HG03175 (cell line): ENCODE data around the gene CAPN1.
"Not testable (repeated sequence)": the region's sequence is repeated elsewhere in the genome, so short reads cannot be mapped to it uniquely, and the experiment has no call there.

Source experiments
- ATAC-seq: cut with Tn5 transposase; IDR thresholded peaks from one replicate; pipeline ENCODE4 v1.9.1; 2021; ENCODE audit warnings: mild to moderate bottlenecking, moderate library complexity; ENCODE audit not compliant: unreplicated experiment

Gene CAPN1

DNA sequence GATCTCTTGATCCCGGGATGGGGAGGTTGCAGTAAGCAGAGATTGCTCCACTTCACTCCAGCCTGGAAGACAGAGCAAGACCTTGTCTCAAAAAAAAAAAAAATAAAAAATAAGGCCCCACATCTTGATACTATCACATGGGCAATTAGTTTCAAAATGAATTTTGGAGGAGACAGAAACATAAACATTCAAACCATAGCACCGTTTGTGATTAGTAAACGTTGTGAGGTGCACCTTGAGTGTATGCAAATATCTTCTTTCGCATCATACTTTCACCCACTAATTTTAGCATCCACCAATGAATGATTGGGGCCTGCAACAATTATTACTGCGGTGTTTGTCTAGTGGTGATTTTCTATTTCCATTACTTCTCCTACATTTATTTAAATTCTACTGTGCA, 22.7 kb upstream of the CAPN1 start:
- no peak for ATAC-seq

DNA sequence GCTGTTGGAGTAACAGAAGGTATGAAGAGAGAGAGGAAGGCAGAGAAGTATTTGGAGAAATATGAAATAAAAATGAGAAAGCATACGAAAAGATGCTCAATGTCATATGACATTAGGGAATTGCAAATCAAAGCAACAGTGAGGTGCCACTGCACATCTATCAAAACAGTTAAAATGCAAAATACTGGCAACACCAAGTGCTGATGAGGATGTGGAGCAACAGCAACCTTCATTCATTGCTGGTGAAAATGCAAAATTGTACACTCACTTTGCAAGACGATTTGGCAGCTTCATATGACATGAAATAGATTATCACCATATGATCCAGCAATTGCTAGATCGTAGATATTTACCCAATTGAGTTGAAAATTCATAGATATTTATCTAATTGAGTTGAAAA, 21.1 kb upstream of the CAPN1 start:
- ATAC-seq, result no peak

DNA sequence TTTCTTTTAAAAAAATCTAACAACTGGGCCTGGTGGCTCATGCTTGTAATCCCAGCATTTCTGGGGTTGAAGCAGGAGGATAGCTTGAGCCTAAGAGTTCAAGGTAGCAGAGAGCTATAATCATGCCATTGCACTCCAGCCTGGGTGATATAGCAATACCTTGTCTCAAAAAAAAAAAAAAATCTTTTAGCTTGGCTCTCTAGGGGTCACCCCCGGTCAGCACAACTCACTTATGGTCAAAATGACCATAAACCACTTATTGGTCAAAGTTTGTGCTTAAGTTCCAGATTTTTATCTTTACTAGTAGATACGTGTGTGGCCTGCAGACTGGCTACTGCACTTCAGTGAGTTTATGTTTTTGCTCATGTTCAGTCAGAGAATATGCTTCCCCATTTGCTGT, 18.0 kb upstream of the CAPN1 start:
- no peak for ATAC-seq

DNA sequence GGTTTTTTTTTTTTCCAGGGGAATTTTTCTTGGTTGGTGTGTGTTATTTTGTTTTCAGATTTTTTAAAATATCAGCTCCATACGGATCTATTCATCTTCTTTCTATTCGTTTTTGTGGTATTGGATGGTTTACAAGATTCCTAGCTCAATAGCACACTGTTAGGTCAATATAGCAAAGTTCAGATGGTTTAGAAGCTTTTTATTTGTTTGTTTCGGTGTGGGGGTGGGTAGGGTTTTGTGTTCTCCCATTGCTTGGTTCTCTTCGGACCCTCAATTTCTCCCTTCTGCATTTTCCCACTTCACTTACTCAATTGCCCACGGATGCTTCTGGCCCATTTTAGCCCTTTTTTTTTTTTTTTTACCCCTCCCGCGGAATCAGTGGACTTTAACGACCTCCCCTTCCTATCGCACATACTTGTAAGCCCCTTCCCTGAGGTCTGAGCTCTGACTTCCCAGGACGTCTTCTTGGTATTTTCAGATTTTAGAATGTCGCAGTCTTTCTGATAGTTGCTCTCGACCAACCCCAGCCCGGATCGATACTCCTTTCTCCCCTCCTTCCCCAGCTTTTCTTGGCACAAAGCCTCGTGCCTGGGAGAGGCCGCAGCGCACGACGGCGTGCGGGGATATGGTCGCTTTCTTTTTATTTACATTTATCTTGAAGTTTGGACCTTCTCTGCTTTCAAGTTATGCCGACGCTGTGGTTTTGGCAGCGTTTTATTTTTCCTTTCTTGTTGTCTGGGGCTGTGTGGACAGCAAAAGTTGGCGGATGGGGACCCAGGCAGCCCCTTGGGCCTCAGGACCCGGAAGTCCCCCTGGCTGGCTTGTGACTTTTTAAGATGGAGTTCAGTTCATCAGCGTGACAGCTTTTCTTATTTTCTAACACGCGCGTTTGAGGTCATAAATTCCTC, 16.1 kb upstream of the CAPN1 start:
- ATAC-seq, result no peak

DNA sequence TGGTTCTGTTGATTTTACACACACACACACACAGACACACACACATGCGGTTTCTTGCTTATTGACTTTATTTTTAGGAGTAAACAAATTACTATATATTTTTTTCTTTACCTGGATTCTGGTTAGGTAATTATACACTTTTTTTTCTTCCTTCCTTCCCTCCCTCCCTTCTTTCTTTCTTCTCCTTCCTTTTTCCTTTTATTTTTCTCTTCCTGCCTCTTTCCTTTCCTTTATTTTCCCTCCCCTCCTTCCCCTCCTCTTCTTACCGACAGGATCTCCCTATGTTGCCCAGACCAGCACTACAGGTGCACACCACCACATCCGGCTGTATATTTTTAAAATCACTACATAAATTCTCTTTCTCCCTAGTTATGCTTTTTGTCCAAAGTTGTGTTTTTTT, 14.8 kb upstream of the CAPN1 start:
- no peak for ATAC-seq

DNA sequence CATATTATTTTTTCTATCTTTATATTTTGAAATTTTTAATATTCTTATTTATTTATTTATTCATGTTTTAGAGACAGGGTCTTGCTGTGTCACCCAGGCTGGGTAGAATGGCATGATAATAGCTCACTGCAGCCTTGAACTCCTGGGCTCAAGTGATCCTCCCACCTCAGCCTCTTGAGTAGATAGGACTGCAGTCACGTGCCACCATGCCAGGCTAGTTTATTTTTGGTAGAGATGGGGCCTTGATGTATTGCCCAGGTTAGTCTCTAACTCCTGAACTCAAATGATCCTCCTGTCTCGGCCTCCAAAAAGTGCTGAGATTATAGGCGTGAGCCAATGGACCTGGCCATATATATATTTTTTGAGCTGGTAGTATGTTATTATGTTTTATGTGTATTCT, 14.1 kb upstream of the CAPN1 start:
- ATAC-seq, result no peak

DNA sequence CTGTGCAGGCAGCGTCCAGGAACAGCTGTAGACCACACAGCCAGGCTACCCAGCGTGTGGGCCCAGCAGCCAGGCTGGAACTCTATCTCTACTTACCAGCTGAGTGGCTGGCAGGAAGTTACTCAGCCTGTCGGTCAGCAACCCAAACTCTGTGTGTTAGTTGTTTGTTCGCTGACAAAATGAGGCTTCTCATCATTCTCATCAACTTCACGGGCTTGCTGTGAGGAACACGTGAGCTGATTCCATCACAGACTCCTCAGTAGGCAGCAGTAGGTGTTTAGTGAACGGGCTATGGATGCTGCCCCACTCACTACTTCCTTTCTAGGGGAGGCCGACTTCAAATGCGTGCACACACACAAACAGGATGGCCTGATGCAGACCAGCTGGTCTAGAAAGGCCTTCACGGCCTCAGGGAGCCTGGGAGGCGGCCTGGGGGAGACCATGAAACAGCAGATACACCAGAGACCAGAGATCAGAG, 12.5 kb upstream of the CAPN1 start:
- no peak for ATAC-seq

DNA sequence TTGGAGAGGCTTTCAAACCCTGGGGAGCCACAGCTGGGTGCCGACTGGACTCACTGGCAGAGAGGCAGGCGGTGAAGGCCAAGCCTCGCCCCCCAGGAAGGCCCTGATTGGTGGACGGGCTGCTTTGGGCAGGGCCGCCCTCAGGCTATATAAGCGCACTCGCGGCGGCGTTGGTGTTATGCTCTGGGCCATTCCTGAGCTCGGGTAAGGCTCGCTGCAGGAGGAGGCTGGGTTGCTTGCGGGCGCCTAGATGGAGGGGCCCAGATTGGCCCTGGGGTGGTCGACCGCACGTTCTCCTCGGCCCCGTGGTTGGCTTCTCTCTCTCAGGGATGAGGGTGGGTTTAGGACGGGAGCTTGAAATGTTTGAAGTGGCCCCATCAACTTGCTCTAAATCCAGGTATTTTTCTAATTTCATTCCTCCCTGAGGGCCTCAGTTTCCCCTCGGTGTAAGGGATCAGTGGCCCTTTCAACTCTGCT, 11.6 kb upstream of the CAPN1 start, which contains the start of gene SPDYC:
Gene SPDYC (plus strand): TSS at position 176 of the 477 bp plus-strand sequence. CDS start 1,125 bp downstream, outside the sequence.
- ATAC-seq, result no peak

DNA sequence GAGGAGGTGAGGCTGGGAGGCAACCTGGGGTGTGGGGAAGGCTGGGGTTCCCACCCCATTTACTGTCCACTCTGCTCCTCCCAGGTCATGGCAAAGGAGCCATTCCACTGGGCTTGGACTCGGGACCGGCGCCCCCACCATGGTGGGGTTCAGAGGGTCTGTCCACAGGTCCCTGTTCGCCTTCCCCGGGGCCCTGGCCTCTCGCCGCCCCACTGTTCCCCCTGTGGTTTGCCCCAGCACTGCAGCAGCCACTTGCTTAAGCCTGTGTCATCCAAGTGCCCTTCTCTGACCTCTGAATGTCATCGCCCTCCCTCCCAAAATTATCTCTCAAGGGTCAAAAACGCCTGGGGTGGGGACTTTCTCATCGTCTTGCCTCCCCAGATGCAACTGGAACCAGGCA, 9.1 kb upstream of the CAPN1 start:
- no peak for ATAC-seq

DNA sequence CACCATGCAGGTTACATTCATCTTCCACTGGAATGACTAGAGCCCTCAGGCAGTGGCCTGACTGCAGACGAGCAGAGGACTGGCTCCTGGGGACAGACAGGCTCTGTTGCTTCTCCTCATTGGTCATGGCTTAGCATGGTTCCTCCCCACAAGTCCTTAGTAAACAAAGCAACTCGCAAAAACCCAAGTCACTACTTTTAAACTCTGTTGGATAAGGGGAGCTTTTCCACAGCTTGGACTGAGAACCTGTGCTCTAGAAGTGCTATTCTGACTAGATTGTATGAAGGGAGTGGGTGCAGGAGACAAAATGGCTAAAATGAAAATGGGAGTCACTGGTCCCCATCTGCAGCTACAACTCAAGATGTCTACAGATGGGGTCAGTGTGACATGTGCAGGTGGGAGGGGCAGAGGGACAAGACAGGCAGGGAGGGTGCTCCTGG, 7.1 kb upstream of the CAPN1 start:
- not testable (repeated sequence) for ATAC-seq

DNA sequence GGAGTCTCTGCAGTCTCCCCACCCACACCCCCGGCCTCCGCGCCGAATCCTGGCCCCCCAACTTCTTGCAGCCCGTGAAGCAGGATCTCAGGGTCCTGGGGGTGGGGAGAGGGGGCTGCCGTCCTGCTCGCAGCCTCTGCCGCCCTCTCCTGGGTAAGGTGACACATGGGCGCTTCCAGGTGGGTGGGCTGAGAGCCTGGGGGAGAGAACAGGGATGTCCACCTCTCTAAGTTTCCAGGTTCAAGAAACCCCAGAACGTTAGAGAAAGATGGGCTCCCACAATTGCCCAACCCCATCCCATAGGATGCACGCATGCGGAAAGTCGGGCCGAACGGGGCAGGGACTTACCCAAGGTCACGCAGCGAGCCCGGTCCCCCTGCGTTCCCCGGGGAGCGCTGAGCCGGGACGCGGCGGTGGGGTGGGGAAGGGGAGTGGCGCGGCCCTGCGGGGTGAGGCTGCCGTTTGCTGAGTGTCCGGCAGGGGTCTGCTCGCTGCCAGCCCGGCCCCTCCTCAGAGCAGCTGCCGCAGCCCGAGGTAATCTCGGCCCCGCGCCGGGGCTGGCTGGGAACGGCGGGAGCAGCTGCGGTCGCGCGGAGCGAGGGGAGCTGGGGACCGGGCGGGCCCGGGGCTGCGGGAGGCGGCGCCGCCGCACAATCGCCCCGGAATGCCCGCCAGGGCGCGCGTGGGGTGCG, 705 bp upstream of the CAPN1 start:
- peak; percentile 66 for ATAC-seq

DNA sequence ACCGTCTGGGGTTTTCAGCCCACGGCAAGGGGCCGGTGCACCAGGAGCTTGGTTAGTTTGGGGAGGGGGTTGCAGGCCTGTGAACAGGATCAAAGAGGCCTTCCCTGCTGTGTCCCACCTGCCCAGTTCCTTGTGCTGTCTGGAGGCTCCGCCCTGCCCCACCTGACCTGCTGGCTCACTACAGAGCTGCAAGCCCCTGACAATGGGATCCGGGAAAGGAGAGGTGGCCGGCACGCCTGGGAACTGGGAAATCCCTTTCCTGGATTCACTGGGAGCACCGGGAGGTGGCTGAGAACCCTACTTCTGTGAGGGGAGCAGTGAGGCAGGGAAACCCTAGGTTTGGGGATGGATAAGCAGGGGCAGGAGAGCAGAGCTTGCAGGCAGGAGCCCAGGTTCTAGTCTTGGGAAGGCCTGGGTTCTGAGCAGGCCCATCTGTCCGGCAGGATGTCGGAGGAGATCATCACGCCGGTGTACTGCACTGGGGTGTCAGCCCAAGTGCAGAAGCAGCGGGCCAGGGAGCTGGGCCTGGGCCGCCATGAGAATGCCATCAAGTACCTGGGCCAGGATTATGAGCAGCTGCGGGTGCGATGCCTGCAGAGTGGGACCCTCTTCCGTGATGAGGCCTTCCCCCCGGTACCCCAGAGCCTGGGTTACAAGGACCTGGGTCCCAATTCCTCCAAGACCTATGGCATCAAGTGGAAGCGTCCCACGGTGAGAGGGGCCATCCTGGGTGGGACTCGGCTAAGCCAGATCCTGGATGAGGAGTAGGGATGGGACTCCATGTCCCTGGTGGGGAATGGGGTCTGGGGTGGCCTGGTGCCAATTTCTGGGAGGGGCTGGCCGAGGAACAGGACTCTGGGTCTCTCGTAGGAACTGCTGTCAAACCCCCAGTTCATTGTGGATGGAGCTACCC, 786 bp downstream of the CAPN1 start:
- no peak for ATAC-seq

DNA sequence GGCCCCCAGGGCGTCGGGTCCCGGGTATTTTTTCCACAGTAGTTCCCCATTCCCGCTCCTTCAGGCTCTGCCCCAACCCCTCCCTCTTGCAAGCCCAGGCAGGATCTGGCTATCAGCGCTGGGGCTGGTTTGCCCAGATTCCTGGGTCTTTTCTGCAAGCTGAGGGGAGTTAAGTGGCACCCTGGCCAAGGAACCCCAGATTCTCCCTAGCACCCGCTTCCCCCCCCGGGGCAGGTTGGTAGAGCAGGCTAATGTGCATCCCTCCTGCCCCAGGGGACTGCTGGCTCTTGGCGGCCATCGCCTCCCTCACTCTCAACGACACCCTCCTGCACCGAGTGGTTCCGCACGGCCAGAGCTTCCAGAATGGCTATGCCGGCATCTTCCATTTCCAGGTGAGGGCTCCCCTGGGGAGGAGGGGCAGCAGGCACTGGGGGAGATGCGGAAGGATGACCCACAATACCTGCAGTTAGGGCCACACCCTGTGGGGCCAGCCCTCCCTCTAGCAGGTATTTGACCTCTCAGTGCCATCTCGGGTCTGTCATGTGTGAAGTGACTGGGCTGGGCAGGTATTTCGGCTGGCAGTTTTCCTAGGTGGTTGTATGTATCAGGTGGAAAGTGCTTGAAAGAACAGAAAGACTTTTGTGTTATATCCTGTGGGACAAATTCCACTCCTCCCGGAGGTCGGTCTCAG, 1.6 kb downstream of the CAPN1 start:
- ATAC-seq, result no peak

DNA sequence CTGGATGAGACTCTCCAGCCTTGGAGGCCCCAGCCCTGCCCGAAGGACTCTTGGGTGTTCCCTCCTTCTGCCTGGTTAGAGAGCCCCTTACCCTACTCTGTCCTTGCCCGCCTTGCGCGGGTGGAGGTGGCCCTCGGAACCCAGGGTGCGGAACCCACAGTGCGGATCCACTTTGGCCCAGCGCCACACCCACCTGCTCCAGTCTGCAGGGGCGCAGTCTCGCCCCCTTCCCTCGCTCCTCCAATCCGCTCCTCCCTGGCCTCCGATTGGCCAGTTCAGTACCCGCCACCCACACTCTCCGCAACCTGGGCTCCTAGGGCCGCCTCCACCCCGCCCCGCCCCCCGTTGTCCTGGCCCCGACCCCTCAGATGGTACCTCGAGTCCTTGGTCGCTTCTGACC, 2.4 kb downstream of the CAPN1 start:
- ATAC-seq, result no peak

DNA sequence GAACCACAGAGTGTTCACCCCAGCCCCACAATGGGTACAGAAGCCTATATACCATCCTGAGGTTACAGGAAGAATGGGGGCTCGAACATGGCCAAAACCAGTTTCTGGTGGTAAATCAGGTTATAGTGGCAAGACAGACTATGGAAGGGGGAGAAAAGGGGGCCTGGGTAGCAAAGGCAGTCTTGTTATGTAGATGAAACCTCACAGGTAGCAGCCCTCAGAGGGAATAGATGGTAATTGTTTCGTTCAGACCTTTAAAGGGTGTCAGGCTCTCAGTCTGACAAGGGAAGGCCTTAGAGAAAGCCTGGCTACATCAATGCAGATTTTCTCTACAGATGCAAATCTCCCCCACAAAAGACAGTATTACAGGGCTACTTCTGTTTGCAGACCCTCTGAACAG, 3.4 kb downstream of the CAPN1 start:
- no peak for ATAC-seq

DNA sequence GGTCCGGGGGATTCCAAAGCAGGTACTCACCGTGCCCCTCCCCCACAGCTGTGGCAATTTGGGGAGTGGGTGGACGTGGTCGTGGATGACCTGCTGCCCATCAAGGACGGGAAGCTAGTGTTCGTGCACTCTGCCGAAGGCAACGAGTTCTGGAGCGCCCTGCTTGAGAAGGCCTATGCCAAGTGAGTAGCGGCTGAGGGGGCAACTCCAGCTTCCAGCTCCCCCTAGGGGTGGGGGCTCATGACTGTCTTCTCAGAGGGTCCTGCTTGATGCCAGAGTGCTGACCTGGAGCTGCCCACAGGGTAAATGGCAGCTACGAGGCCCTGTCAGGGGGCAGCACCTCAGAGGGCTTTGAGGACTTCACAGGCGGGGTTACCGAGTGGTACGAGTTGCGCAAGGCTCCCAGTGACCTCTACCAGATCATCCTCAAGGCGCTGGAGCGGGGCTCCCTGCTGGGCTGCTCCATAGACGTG, 4.2 kb downstream of the CAPN1 start:
- ATAC-seq, result no peak

DNA sequence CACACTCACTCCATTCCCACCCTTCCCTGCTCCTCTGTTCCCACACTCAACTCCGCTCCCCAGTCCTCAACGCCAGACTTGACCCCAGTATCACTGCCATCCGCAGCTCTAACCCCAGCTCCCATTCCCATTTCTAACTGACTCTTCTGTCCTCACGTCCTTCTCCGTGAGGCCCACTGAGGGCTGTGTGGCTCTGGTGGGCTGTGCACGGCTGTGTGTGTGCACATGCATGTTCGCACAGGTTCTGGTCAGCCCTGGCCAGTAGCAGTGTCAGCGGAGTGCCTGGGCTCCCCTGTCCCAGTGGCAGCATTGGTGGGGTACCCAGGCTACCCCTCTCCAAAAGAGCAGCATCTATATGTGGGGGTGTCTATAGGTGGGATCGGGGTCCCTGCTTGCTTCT, 5.0 kb downstream of the CAPN1 start:
- ATAC-seq, result no peak

DNA sequence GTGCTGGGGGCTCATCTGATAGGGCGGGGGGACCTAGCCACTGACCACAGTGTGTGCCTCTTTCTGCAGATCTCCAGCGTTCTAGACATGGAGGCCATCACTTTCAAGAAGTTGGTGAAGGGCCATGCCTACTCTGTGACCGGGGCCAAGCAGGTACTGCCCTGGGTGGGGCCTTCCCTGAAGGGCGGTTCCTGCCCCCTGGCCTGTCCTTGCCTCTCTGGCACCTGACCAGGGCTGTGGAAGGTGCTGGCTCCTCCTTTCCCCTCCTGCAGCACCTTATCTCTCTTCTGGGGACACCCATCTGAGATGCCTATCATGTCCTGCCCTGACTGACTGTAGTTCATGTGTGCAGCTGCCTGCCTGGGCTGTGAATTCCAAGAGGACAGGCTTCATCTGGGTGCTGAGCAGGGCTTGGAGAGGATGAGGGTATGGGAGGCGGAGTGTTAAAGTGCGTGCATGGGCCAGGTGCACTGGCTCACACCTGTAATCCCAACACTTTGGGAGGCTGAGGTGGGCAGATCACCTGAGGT, 5.5 kb downstream of the CAPN1 start:
- ATAC-seq, result no peak

DNA sequence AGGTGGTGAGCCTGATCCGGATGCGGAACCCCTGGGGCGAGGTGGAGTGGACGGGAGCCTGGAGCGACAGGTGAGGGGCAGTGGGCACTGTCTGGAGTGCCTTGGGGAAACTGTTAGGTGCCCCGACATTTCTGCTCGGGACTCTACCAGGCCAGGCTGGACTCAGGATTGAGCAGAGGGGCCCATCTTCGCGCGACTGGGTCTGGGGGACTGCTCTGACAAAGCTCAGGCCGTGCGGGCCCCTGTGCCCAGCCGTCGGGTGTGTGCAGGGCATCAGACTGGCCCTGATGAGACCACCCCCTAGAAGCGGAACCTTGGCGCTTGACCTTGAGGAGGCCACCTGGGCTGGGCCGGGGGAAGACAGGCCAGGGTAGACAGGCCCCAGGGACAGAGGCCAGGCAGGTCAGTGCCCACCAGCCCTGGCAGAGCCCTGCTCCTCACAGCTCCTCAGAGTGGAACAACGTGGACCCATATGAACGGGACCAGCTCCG, 6.3 kb downstream of the CAPN1 start:
- ATAC-seq, result no peak

DNA sequence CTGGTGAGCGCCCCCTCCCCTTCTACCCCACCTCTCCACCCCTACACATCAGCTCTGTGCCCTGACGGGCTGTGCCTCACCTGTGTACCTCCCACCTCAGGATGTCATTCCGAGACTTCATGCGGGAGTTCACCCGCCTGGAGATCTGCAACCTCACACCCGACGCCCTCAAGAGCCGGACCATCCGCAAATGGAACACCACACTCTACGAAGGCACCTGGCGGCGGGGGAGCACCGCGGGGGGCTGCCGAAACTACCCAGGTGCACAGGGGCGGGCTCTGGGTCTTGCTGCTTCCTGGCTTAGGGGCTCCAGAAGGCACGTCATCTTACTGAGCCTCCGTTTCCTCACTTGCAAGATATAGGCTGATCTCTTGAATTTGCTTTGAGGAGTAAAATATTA, 6.8 kb downstream of the CAPN1 start:
- no peak for ATAC-seq
